GM13976 (cell line): ENCODE data around the gene SPHK1.

ENCODE experiments used
- DNase-seq: peaks from one replicate; pipeline ENCODE4 v3.0.0; 2012; ENCODE audit warnings: low spot score
- in situ Hi-C: fragments of 300-500 bp; cut with MboI; formaldehyde crosslinking; loops from one replicate; pipeline ENCODE4 v1.12.0; 2022; ENCODE audit warnings: low sequenced_read_pairs, mixed read lengths, inconsistent platforms; ENCODE audit not compliant: unreplicated experiment
- TF ChIP-seq, protein P1 (sequence below): IDR thresholded peaks from 2 replicates; pipeline ENCODE4 v1.5.1; 2012; ENCODE audit warnings: borderline replicate concordance, mild to moderate bottlenecking; ENCODE audit not compliant: insufficient read depth; ENCODE audit errors: extremely low read depth, missing control alignments, control extremely low read depth

The SPHK1 gene

DNA sequence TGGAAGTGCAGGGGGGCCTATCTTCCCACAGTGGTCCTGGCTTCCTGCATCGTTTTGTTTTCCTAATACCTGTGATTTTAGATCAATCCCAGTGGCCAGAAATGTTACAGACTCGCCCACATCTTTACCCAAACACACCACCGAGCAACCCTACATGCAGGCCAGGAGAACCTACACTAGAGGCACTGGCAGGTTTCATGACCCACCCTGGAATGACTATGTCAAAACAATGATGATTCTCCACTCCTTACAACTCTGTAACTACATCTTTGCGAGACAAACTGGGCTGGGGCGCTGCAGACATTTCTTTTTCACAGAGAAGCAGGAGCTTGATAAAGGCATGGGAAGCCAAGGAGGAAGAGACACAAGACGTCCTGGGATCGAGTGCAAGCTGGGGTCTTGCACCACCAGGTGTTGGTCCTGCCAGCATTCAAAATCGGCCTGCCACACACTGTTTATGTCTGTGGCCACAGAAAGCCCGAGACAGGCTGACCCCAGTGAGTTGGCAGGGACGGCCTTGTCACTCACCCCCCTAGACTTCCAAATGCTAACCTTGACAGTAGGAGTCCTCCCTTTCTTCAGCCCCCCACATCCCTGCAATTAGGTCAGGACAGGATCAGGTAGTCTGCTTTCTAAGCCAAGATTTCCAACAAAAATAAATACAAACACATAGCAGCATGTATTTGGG lies 36.1 kb downstream of the SPHK1 start:
- TF ChIP-seq, protein P1, sequence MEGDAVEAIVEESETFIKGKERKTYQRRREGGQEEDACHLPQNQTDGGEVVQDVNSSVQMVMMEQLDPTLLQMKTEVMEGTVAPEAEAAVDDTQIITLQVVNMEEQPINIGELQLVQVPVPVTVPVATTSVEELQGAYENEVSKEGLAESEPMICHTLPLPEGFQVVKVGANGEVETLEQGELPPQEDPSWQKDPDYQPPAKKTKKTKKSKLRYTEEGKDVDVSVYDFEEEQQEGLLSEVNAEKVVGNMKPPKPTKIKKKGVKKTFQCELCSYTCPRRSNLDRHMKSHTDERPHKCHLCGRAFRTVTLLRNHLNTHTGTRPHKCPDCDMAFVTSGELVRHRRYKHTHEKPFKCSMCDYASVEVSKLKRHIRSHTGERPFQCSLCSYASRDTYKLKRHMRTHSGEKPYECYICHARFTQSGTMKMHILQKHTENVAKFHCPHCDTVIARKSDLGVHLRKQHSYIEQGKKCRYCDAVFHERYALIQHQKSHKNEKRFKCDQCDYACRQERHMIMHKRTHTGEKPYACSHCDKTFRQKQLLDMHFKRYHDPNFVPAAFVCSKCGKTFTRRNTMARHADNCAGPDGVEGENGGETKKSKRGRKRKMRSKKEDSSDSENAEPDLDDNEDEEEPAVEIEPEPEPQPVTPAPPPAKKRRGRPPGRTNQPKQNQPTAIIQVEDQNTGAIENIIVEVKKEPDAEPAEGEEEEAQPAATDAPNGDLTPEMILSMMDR = no peak
- peak; percentile 35 for DNase-seq
- in situ Hi-C loops = no loop called here

DNA sequence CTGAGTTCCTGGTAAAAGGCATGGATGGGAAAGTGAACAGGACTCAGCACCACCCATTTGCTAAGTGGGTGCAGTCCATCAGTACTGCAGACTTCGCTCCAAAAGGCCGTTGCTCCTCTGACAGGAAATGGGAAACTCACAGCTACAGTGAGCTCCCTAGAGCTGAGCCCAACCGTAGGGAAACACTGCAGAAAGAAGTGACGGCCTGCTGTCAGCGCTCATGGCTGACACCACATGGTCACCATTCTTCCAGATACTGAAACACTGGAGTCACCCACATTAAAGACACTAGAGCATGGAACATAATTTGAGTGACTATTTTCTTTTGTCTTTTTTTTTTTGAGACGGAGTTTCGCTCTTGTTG lies 36.6 kb downstream of the SPHK1 start:
- no peak for DNase-seq
- TF ChIP-seq, protein P1 = no peak
- in situ Hi-C loops = no loop called here

DNA sequence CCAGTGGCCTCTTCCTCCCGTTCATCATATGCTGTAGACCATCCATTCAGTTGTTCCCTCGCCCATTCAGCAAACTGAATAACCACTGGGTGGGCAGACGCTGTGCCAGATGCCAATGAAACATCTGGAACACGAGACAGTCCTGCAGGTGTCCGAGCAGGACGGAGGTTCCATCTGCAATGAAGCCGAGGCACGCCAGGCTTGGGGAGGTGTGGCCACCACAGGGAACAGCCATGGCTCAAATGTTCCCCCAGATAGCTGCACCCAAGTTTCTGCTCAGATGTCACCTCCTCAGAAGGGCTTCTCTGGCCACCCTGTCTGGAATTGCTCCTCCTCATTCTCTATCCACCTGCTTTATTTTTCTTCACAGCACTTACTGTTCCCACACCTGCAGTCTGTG lies 38.0 kb downstream of the SPHK1 start:
- in situ Hi-C loops = no loop called here
- TF ChIP-seq, protein P1 = no peak
- DNase-seq = no peak

DNA sequence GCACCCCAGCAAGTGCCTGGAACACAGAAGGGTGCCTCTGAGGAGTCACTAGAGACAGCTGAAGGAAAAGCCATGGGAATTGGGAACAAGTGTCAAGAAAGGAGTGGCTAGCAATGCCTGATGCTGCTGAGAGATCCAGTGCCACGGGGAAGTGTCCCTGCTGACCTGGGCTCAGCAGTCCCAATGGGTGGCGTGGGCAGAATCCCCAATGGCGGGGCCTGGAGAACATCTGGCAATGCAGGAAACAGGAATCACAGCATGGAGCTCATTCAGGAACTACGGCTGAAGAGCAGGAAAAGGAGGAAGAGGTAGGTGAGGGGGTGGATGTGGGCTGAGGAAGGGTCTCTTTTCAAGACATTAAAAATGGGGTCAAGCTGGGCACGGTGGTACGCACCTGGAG lies 38.5 kb downstream of the SPHK1 start:
- no peak for DNase-seq
- TF ChIP-seq, protein P1 = no peak
- in situ Hi-C loops = no loop called here

DNA sequence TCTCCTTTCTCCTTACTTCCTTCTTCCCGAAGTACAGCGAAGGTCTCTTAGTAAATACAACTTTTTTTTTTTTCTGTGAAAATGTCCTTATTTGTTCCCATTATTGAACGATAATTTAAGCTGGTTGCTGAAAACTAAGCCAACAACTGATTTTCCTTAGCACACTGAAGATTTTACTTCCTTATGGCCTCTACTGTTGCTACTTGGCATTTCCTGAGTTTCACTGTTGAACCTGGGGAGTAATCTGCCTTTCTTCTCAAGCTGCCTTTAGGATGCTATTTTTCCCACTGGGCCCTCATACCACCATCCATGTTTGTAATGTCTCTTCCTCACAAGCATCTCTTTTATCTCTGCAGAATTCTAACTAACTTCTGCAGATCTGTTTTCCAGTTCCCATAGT lies 42.4 kb downstream of the SPHK1 start:
- TF ChIP-seq, protein P1 = no peak
- DNase-seq = no peak
- in situ Hi-C loops = no loop called here

DNA sequence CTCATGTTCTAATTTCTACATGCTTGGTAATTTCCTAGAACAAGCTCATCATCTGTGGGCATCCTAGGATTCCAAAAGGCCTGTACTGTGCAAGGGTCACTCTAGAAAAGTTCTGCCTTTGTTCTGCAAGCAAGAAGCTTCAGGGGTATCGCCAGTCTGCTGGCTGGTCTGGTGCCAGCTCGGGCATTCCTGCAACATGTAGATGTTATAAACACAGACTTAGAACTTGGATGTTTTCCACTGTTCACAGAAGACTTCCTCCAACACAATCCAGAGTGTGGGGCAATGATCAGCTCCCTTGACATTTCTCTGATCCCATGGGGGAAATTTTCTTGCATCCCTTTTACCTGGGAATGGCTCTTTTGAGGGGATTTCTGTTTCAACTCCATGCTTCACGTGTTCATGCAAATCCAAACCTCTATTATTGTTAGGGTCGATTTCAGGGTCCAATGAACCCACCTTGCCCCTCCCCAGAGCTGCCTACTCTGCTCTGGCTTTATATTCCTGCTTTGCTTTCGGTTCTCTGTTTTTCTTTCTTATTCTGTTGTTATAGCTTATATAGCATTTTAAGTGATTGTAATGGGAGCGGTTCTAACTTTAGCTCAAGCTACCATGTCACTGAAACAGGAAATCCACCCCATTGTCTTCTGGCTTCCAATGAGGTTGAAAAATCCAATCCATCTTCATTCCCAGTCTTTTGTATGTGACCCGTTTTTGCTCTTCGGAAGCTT lies 43.3 kb downstream of the SPHK1 start:
- DNase-seq = no peak
- in situ Hi-C loops = no loop called here
- TF ChIP-seq, protein P1 = no peak
